Umbilical cord (tissue), 2 donors: ENCODE results near the gene PMEPA1. TPM values are rescaled to one million over a fixed set of nuclear protein-coding genes. Genes with fewer than 3 reads are reported as not detected.

Experiments
- DNase-seq: peaks from one replicate; pipeline ENCODE4 v3.0.0-alpha.2; 2015; ENCODE audit warnings: low spot score
- total RNA-seq: library from RNA; depleted of rRNA; stranded (reverse); fragments of >200 nt; gene quantifications from one replicate; pipeline ENCODE4 v1.2.3, GENCODE V29; 2014; ENCODE audit warnings: low replicate concordance; ENCODE audit not compliant: insufficient read depth

Gene PMEPA1
- total RNA-seq, 1 donor from 2014 or later, result 14.7 TPM

DNA sequence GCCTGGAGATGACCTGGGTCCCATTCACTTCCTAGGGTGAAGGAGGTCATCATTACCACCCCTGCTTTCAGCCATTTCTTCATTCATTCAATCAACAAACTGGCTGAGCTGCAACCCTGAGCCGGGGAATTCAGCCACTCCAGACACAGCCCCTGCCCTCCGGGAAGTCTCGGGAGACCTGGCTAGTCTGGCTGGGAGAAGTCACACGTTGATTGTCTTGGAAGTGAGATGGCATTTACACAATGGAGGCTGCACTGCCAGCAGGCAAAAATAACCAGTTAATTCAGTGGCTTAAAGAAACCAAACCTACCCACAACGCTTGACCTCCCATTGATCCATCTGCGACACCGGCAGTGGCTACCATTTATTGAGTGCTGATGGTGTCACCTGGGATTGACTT is 2.0 kb upstream of the PMEPA1 start:
- no peak for DNase-seq

DNA sequence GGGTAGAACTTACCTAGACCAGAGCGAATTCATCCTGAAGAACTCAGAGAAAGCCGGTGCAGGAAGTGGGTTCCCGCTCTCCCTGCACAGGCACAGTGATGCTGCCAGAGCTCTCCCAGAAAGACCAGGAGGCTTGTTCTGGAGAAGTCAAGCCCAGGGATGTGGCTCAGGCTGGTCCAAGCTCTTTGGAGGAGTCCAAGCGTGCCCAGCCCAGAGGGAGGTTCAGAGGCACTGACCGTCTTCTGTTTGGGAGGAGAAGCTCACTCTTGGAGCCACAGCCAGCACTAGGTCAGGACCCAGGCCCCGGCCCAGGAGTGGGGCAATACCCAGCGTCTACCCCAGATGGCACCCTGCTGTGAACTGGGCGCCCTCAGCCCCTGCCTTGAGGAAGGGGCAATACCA is 1.5 kb upstream of the PMEPA1 start:
- DNase-seq, result no peak

DNA sequence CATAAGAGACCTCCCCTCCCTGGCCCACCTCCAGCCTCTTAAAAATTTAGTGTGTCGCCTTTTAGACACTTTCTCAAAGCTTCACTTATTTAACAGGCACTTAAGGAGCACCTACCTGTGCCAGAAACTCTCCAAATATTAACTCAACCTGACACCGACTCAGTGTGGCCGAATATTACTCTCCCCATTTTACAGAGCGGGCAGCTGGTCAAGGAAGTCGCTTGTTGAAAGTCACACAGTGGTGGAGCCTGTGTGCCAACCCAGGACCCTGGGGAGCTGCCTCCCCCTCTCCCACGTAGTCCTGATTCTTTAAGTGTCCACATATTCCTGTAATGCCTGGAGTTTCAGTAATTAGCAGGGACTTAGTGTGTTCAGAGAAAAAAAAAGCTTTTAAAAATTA is 1.0 kb upstream of the PMEPA1 start:
- no peak for DNase-seq

DNA sequence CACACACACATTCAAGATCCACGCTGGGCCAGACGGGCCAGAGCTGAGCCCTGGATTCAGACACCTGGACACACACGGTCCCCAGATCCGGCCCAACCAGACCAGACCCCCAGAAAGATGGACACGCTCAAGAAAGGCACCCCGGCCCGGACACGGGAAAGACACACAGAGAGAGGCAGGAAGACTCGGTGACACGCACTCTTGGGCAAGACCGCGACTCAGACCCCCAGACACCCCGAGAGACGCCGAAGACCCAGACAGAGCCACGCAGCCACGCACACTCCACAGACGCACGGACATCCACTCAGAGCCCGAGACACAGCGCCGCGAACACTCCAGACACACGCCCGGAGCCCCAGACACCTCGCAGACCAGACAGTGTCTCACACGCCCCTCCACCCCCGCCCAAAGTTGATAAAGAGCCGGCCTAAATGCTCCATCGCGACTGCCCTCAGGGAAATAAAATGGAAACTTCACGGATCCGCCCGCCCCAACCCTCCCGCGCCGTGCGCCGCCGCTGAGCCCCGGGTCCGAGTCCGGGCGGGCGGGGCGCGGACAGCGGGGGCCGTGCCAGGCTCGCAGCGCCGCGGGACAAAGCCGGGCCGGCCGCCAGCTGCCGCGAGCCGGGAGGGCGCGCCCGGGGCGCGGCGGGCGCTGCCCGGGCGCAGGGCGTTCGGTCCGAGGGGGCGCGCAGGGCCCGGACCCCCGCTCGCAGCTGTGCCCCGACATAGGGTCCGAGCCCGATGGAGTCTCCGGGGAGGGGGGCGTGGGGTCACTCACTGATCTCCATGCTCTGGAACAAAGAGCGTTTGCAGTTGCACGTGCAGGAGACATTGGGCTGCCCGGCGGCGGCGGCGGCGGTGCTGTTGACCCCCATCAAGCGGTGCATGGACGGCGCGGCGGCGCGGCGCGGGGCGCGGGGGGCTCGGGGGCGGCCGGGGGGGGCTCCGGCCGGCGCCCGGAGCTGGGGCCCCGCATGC is 831 bp downstream of the PMEPA1 start:
- peak; percentile 50 for DNase-seq

- DNase-seq, result no peak
These were observed 1.7 kb downstream of the PMEPA1 start for GRCh38 chr20:57707849-57708693.

DNA sequence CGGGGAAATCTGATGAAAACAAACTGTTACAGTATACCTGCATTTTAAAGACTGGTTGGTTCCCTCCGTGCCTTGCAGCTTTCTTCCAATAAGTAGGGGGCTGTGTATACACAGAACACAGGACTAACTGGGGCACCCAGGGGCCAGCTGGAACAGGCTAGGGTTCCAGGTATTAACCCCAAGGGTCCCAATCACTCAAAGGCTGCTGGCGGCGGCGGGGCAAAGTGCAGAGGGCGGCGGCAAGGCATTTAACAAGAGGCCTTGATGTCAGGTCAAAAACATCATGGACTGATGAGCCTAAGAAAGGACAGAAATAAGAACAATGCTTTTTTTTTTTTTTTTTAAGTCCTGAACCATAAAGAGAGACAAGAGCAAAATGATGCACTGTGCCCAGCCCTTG is 2.5 kb downstream of the PMEPA1 start:
- no peak for DNase-seq

DNA sequence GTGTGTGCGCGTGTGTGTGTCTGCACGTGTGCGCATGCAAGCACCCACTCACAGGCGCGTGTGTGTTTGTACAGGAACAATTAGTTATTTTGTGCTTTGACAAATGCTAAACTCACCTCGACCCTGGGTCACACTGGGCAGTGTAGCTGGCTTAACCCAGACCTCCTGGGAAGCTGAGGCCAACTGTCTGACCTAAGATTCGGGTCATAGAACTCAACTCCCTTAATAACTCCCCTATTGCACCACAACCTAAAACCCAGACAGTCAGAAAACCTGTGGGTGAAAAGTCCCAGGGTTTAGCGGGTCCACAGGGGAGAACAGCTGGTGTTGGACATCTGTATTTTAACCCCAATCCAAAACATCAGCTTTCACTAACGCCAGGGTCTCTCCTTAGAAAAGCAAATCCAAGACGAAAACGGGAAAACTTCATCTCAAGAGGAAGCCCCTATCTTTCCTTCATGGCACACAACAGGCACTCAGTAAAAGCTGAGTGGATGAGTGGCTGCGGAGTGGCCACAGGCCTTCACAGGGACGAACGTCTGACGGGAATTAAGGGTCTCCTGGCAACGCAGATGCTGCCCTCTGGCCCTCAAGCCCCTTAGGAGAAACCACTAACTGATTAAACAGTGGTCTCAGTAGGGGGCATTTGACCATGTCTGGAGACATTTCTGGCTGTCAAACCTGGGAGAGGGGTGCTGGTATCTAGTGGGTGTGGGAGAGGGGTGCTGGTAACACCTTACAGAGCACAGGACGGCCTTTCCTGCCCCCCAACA is 4.5 kb downstream of the PMEPA1 start:
- DNase-seq, result no peak

GRCh38 chr20:57704245-57704644 is 5.6 kb downstream of the PMEPA1 start:
- DNase-seq, result no peak

DNA sequence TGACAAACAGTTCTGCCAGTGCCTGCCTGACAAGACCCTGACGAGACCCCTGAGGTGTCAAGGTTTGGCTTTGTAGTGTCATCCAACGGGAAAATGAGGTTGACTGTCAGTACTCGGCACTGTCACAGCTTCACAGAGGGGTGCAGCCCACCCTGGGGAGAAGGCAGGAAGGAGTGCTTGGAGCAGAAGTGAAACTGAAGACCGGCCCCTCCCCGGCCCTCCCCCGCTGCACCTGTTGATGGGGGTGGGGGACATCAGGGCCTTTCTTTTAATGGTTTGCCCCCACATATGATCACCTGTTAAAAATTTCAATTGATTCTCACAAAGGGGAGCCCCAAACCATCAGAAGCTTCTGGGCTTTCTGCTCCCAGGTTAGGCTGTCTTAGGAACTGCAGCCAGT is 6.8 kb downstream of the PMEPA1 start:
- DNase-seq, result no peak

DNA sequence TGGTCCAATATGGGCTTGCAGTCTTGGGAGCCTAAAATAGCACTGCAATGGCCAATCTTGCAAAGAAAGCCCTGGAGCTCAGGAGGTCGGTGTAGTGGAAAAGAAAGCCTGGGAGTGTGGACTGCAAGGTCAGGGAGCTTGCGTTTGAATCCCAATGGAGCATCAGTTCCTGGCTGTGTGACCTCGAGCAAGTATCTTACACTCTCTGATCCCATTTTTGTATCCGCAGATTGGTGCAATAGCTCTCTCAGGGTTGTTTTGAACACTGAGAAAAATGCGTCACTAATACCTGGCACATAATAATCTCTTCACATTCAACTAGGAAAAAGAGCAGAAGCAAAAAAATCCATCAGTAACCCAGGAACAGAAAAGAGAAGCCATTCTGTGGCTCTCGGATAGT is 7.3 kb downstream of the PMEPA1 start:
- no peak for DNase-seq

DNA sequence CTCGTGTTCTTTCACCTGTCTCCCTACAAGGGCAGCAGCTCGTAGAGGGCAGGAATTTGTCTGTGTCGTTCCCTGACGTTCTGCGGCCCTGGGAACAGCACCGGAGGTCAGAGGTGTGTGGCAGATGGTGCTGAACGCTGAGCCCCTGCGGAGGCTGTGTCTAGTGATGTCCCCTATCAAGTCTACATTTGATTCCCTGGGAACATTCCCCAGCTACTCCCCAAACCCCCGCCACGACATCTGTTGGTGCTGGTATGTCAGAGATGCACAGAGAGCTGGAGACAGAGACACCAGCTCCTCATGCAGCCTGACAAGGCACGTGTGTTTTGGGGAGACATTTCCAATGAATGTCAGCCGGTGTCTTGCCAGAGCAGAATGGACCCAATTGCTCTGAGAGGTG is 7.7 kb downstream of the PMEPA1 start:
- no peak for DNase-seq

- no peak for DNase-seq
These were observed 8.2 kb downstream of the PMEPA1 start for GRCh38 chr20:57701651-57702050.

- no peak for DNase-seq
These were observed 8.7 kb downstream of the PMEPA1 start for GRCh38 chr20:57701090-57701489.

DNA sequence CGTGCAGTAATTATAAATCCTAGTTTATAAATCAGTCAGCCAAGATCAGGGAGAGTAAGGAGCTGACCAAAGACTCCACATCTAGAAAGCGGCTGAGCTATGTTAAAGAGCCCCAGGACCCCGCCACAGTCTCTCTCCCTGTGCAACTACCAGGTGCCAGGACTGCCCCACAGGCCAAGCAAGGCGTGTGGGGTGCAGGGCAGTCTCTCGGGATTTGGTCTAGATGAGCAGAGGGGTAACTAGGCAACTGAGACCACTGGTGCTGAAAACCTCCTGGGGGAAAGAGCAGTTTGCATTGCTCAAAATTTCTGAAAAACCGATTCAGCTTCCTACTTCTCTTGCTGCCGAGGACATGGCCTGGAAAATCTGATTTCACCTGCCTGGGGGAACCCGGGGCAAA is 10.4 kb downstream of the PMEPA1 start:
- DNase-seq, result no peak

GRCh38 chr20:57698867-57699275 is 10.9 kb downstream of the PMEPA1 start:
- DNase-seq, result no peak

GRCh38 chr20:57698116-57698866 is 11.5 kb downstream of the PMEPA1 start:
- DNase-seq, result peak; percentile 66

- DNase-seq, result no peak
These were observed 12.3 kb downstream of the PMEPA1 start for GRCh38 chr20:57697543-57697942.

DNA sequence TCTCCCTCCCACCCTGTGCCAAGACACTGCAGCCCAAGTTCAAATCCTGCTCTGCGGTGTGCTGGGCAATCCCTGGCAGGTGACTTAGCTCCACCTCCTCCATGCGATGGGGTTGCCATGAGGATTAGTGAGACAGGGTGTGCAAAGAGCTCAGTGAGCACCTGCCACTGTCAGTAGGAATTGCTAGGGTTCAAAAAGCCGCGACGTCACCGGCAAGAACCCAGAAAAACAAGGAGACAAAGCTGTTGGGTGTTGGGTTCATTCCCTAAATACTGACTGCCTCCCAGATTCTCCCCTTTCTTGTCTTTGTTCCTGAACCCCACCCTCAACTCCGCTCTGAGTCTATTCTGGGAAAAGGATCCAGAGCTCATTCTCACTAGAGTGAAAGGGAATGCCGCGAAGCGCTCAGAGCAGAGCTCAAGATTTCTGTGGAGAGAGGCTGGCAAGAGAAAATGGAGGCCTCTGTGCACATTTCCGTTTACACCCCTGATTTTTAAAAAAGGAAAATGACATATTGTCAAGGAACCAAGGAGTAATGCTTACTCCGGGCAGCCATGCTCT is 13.3 kb downstream of the PMEPA1 start:
- DNase-seq, result no peak

GRCh38 chr20:57695940-57696339 is 13.9 kb downstream of the PMEPA1 start:
- DNase-seq, result no peak

DNA sequence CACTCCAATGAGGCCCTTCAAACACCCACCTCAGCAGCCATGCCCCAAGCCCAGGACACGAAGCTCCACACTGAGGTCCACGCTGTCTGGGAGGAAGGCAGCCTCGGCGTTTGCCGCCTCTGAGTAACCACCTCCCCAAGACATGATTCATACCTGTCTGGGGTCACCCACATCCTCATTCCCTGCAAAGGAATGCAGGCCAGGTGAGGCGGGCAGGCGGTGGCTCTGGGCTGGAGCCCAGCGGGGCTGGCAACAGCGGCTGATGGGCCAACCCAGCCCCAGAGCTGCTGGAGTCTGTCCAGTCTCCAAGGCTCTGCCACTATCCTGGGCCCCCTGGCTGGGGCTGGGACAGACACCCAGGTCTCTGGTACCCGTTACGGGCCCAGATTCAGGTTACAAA is 14.8 kb downstream of the PMEPA1 start:
- no peak for DNase-seq

- DNase-seq, result no peak
These were observed 15.3 kb downstream of the PMEPA1 start for GRCh38 chr20:57694481-57694880.
